Stimulated activated naive B cell treated with anti-CD40 and anti-IgM and Interleukin-4, amounts not matched to agents 10 μg/mL and 1 μg/mL and 100 μg/mL, for 72 hours (primary cell): Measurements from ENCODE around the gene MLH3.
"Not testable (repeated sequence)": the region's sequence is repeated elsewhere in the genome, so short reads cannot be mapped to it uniquely, and the experiment has no call there.

ENCODE experiments used
- ATAC-seq, 2 donors: fragments of 150-1000 bp; cut with Tn5 transposase; replicated peaks; 2 replicates each; pipeline ENCODE4 v1.10.0; 2021; ENCODE audit warnings: moderate library complexity in 1 of 2
- DNase-seq: peaks from one replicate; pipeline ENCODE4 v3.0.0; 2021
- H3K27ac Mint-ChIP-seq: one replicate; pipeline ENCODE4 v1.8.0; 2022; ENCODE audit warnings: mild to moderate bottlenecking, mixed read lengths
- H3K27me3 Mint-ChIP-seq, 2 donors: one replicate each; pipeline ENCODE4 v1.8.0; 2022; ENCODE audit warnings: mixed read lengths in 2 of 2
- H3K36me3 Mint-ChIP-seq, 2 donors: one replicate each; pipeline ENCODE4 v1.8.0; 2022; ENCODE audit warnings: mixed read lengths in 2 of 2, mild to moderate bottlenecking in 1 of 2
- H3K4me1 Mint-ChIP-seq, 2 donors: one replicate each; pipeline ENCODE4 v1.8.0; 2022; ENCODE audit warnings: mixed read lengths in 2 of 2, mild to moderate bottlenecking in 1 of 2
- H3K4me3 Mint-ChIP-seq, 2 donors: one replicate each; pipeline ENCODE4 v1.8.0; 2022; ENCODE audit warnings: mild to moderate bottlenecking in 2 of 2, mixed read lengths in 2 of 2, moderate library complexity in 1 of 2
- H3K9me3 Mint-ChIP-seq, 2 donors: one replicate each; pipeline ENCODE4 v1.8.0; 2022; ENCODE audit warnings: mixed read lengths in 2 of 2, mild to moderate bottlenecking in 1 of 2

Gene MLH3

GRCh38 chr14:75003250-75004027 is 47.8 kb downstream of the MLH3 start:
- Mint-ChIP-seq H3K9me3 (no peaks in the 10 kb centered on the region), H3K36me3 (peaks cover 22 to 38% of the 10 kb centered on the region in 2 donors), H3K27me3 (no peaks in the 10 kb centered on the region), H3K4me3 (peak overlapping the region; percentile 97 to 99), H3K4me1 (peaks cover 14 to 41% of the 10 kb centered on the region in 2 donors), H3K27ac (peak overlapping the region; percentile 98)
- ATAC-seq (no peak), DNase-seq (no peak)

DNA sequence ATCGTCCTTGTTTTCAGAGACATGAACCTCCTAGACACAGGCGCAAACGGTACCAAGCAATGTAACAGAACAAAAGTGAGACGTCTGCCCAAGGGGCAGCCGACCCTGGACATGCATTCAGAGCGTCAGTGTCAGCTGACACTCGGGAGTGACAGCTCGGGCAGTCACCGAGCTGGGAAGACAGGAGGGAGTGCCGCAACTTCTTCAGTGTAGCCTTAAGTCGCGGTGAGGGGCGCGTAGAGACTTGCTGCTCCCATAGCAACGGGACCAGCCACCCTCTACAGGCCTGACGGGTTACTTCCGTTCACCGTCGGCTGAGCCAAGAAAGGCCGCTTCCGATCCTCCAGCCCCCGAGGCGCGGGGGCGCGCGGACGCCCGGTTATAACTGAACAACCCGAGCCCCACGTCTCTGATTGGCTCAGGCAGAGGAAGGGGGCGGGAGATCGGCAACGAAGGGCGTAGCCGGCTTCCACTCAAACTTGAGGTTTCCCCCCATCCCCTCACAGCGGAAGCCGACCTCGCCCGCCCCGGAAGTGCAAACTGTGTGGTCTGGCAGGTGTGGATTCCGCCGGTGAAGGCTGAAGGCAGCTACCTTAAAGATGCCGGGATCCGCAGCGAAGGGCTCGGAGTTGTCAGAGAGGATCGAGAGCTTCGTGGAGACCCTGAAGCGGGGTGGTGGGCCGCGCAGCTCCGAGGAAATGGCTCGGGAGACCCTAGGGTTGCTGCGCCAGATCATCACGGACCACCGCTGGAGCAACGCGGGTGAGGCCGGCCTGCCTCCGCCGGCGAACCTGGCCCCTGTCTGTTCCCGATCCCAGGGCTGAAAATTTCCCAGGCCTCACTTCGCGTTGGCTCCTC is 48.6 kb downstream of the MLH3 start, which contains the start of gene EIF2B2:
Gene EIF2B2, plus strand, starts transcription at position 530 of the 858 bp plus-strand sequence. Its CDS starts 70 bp downstream, at position 600.
- Mint-ChIP-seq H3K4me3 (peak within 1 kb of the TSS; percentile 97 to 99), H3K27me3 (no peaks in the 10 kb centered on the region), H3K36me3 (peaks cover 20 to 33% of the 10 kb centered on the region in 2 donors), H3K4me1 (peaks cover 14 to 34% of the 10 kb centered on the region in 2 donors), H3K9me3 (no peaks in the 10 kb centered on the region), H3K27ac (peak within 1 kb of the TSS; percentile 98)
- ATAC-seq (peak; percentile 97 to 98), DNase-seq (peak; percentile 99)

GRCh38 chr14:75001899-75002298 is 49.4 kb downstream of the MLH3 start:
- H3K4me3 Mint-ChIP-seq, result peak overlapping the region; percentile 97 to 99
- H3K27me3 Mint-ChIP-seq, result no peaks in the 10 kb centered on the region
- H3K9me3 Mint-ChIP-seq, result no peaks in the 10 kb centered on the region
- H3K36me3 Mint-ChIP-seq, result peaks cover 15 to 26% of the 10 kb centered on the region in 2 donors
- DNase-seq, result no peak
- H3K4me1 Mint-ChIP-seq, result peaks cover 14 to 29% of the 10 kb centered on the region in 2 donors
- no peak for ATAC-seq
- H3K27ac Mint-ChIP-seq, result peak overlapping the region; percentile 98

DNA sequence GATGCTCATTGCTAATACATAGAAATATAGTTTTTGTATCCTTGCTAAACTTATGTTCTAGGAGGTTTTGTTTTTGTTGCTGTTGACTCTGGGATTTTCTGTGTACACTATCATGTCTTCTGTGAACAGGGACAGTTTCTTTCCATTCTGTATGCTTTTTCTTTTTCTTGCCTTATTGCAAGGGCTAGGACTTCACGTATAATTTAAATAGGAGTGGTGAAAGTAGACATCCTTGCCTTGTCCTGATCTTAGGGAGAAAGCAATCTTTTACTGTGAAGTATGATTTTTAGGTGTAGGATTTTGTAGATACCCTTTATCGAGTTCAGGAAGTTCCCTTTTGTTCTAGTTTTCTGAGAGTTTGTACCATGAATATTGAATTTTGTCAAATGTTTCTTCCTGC is 50.0 kb downstream of the MLH3 start:
- Mint-ChIP-seq H3K36me3 (peaks cover 11 to 21% of the 10 kb centered on the region in 2 donors), H3K27me3 (no peaks in the 10 kb centered on the region), H3K4me1 (peaks cover 14 to 29% of the 10 kb centered on the region in 2 donors), H3K4me3 (no peak overlapping the region), H3K27ac (no peak overlapping the region), H3K9me3 (no peaks in the 10 kb centered on the region)
- no peak for ATAC-seq
- no peak for DNase-seq

DNA sequence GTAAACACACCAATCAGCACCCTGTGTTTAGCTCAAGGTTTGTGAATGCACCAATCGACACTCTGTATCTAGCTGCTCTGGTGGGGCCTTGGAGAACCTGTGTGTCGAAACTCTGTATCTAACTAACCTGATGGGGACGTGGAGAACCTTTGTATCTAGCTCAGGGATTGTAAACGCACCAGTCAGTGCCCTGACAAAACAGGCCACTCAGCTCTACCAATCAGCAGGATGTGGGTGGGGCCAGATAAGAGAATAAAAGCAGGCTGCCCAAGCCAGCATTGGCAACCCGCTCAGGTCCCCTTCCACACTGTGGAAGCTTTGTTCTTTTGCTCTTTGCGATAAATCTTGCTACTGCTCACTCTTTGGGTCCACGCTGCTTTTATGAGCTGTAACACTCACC is 55.5 kb downstream of the MLH3 start:
- DNase-seq, ATAC-seq, H3K9me3 Mint-ChIP-seq, H3K36me3 Mint-ChIP-seq, H3K4me3 Mint-ChIP-seq, H3K27ac Mint-ChIP-seq, H3K27me3 Mint-ChIP-seq, H3K4me1 Mint-ChIP-seq: not testable (repeated sequence)

- DNase-seq, H3K9me3 Mint-ChIP-seq, H3K4me3 Mint-ChIP-seq, H3K27me3 Mint-ChIP-seq, H3K36me3 Mint-ChIP-seq, ATAC-seq, H3K4me1 Mint-ChIP-seq, H3K27ac Mint-ChIP-seq: not testable (repeated sequence)
These were observed 57.1 kb downstream of the MLH3 start for GRCh38 chr14:74994182-74994581.

GRCh38 chr14:74988993-74989392 is 62.3 kb downstream of the MLH3 start:
- H3K4me3 Mint-ChIP-seq, result no peak overlapping the region
- no peaks in the 10 kb centered on the region for H3K9me3 Mint-ChIP-seq
- no peaks in the 10 kb centered on the region for H3K36me3 Mint-ChIP-seq
- H3K4me1 Mint-ChIP-seq, result no peaks in the 10 kb centered on the region
- ATAC-seq, result no peak
- H3K27ac Mint-ChIP-seq, result no peak overlapping the region
- H3K27me3 Mint-ChIP-seq, result no peaks in the 10 kb centered on the region
- no peak for DNase-seq

DNA sequence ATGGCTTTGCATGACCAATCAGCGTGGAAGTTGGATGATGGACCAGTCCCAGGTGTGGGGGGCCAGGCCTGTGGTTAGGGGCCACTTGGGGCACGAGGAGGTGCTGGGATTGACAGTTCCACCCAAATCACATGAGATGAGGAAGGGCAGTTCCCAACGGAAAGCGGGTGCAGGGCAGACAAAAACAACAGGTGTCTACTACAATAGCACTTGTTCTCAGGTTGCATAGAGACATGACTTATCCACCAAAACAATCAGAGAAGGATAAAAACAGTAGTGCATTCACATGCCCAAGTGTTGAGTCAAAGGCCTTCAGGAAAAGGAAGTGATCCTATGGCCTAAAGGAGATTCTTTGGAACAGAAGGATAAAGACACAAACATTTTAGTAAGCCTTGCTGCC is 63.1 kb downstream of the MLH3 start:
- Mint-ChIP-seq H3K27me3 (no peaks in the 10 kb centered on the region), H3K4me1 (no peaks in the 10 kb centered on the region), H3K27ac (no peak overlapping the region), H3K36me3 (no peaks in the 10 kb centered on the region), H3K9me3 (no peaks in the 10 kb centered on the region), H3K4me3 (no peak overlapping the region)
- DNase-seq (no peak), ATAC-seq (no peak)

GRCh38 chr14:74985806-74986205 is 65.5 kb downstream of the MLH3 start:
- H3K9me3 Mint-ChIP-seq, result no peaks in the 10 kb centered on the region
- no peaks in the 10 kb centered on the region for H3K4me1 Mint-ChIP-seq
- ATAC-seq (no peak), DNase-seq (no peak)
- H3K27ac Mint-ChIP-seq, result no peak overlapping the region
- no peaks in the 10 kb centered on the region for H3K27me3 Mint-ChIP-seq
- H3K4me3 Mint-ChIP-seq, result no peak overlapping the region
- no peaks in the 10 kb centered on the region for H3K36me3 Mint-ChIP-seq

GRCh38 chr14:74985028-74985310 is 66.3 kb downstream of the MLH3 start:
- ATAC-seq (no peak), DNase-seq (no peak)
- Mint-ChIP-seq H3K4me1 (no peaks in the 10 kb centered on the region), H3K27ac (no peak overlapping the region), H3K4me3 (no peak overlapping the region), H3K36me3 (no peaks in the 10 kb centered on the region), H3K9me3 (no peaks in the 10 kb centered on the region), H3K27me3 (no peaks in the 10 kb centered on the region)

DNA sequence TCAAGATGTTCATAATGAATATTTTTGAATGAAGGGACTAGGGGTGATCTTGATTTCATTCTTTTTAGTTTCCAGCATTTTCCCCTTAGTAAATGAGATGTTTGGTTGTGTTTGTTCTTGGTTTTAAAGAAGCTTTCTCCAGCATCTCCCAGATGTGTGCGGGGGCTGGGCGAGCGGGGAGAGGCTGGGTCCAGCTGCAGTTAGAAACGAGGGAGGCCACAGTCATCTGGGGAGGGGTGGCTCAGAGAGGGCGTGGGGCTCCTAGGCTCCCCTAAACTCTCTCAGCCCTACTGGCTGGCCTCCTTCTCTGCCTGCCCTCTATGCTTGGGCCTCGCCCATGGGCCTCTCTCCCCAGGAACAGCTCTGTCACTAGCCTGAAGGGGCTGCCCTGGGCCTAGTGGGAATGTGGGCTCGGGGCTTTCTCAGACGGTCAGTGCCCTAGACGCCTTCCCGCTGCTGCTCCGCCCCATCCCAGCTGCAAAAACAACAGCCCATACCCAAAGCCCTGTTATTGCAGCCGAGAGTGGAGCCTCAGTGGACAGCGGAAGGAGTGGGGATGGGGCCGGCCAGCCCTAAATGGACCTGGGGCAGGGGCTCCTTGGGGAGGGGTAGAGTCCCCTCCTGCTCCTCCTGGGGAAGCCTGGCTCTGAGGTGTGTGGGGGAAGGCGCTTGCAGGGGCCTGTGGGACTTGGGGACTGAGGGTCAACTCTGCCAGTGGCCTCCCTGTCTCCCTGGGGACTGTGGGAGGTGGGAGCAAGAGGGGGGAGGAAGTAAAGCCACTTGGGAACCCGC is 66.8 kb downstream of the MLH3 start:
- Mint-ChIP-seq H3K27ac (no peak overlapping the region), H3K4me3 (no peak overlapping the region), H3K9me3 (no peaks in the 10 kb centered on the region), H3K27me3 (no peaks in the 10 kb centered on the region), H3K36me3 (no peaks in the 10 kb centered on the region), H3K4me1 (no peaks in the 10 kb centered on the region)
- DNase-seq, result no peak
- no peak for ATAC-seq

DNA sequence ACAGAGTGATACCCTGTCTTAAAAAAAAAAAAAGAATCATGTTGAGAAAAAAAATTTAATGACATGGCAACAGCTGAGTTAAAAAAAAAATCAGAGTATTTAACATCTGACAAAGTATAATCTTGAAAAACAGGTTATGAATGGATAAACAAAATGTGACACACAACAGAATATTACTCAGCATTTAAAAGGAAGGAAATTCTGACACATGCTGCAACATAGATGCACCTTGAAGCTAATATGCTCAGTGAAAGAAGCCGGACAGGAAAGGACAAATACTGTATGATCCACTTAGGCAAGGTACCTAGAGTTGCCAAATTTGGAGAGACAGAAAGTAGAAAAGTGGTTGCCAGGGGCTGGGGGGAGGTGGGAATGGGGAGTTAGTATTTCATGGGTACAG is 67.9 kb downstream of the MLH3 start:
- Mint-ChIP-seq H3K36me3 (no peaks in the 10 kb centered on the region), H3K9me3 (no peaks in the 10 kb centered on the region), H3K27me3 (no peaks in the 10 kb centered on the region), H3K4me3 (no peak overlapping the region), H3K4me1 (no peaks in the 10 kb centered on the region), H3K27ac (no peak overlapping the region)
- no peak for DNase-seq
- ATAC-seq, result no peak

- H3K27me3 Mint-ChIP-seq, result no peaks in the 10 kb centered on the region
- ATAC-seq (no peak), DNase-seq (no peak)
- no peak overlapping the region for H3K4me3 Mint-ChIP-seq
- H3K36me3 Mint-ChIP-seq, result no peaks in the 10 kb centered on the region
- H3K27ac Mint-ChIP-seq, result no peak overlapping the region
- H3K4me1 Mint-ChIP-seq, result no peaks in the 10 kb centered on the region
- no peaks in the 10 kb centered on the region for H3K9me3 Mint-ChIP-seq
These were observed 68.6 kb downstream of the MLH3 start for GRCh38 chr14:74982661-74983060.

DNA sequence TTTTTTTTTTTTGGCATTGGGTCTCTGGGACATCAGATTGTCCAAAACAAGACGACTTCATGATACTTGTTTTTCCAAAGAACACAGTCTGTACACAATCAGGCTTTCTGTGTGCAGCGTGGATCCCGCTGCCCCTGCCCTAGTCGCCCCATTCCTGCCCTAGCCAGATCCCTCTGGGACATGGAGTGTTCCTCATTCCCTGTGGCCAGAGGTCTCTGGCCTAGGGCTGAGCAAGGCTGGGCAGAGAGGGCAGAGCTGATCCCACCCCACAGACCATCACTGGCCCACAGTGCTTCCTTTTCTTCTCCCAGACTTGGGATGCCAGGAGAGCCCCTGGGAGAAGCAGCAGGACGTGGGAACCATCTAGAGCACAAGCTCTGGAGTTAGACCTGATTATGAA is 69.4 kb downstream of the MLH3 start:
- H3K27ac Mint-ChIP-seq, result no peak overlapping the region
- H3K4me3 Mint-ChIP-seq, result no peak overlapping the region
- no peak for ATAC-seq
- no peak for DNase-seq
- no peaks in the 10 kb centered on the region for H3K36me3 Mint-ChIP-seq
- no peaks in the 10 kb centered on the region for H3K4me1 Mint-ChIP-seq
- no peaks in the 10 kb centered on the region for H3K9me3 Mint-ChIP-seq
- no peaks in the 10 kb centered on the region for H3K27me3 Mint-ChIP-seq
